ENCODE results near the gene SH3BGRL3.

SH3BGRL3 gene

GRCh38 chr1:26252718-26253117, 27.2 kb upstream of the SH3BGRL3 start:
- TF ChIP-seq CTCF (conservative IDR thresholded peaks at IDR 0.05; ENCODE audit: low read depth, low read length) = no peak
- no peak for DNase-seq (ENCODE audit: low read depth)

GRCh38 chr1:26254404-26254803, 25.5 kb upstream of the SH3BGRL3 start:
- peak; percentile 13 for DNase-seq (ENCODE audit: low read depth)
- no peak overlapping the region for H3K4me3 ChIP-seq (ENCODE audit: low read depth, low read length)
- no peak for TF ChIP-seq CTCF (conservative IDR thresholded peaks at IDR 0.05; ENCODE audit: low read depth, low read length)

More at GRCh38 chr1:26252718-26253117, 27.2 kb upstream of the SH3BGRL3 start:
- H3K4me3 ChIP-seq (ENCODE audit: low read depth, low read length) = no peak overlapping the region

GRCh38 chr1:26257222-26257621, 22.7 kb upstream of the SH3BGRL3 start:
- no peak overlapping the region for H3K4me3 ChIP-seq (ENCODE audit: low read depth, low read length)
- DNase-seq (ENCODE audit: low read depth) = no peak
- no peak for TF ChIP-seq CTCF (conservative IDR thresholded peaks at IDR 0.05; ENCODE audit: low read depth, low read length)

GRCh38 chr1:26259005-26259404, 20.9 kb upstream of the SH3BGRL3 start:
- no peak overlapping the region for H3K4me3 ChIP-seq (ENCODE audit: low read depth, low read length)
- no peak for TF ChIP-seq CTCF (conservative IDR thresholded peaks at IDR 0.05; ENCODE audit: low read depth, low read length)
- DNase-seq (ENCODE audit: low read depth) = no peak

- TF ChIP-seq CTCF (conservative IDR thresholded peaks at IDR 0.05; ENCODE audit: low read depth, low read length) = no peak
- DNase-seq (ENCODE audit: low read depth) = no peak
- no peak overlapping the region for H3K4me3 ChIP-seq (ENCODE audit: low read depth, low read length)
These were observed 20.3 kb upstream of the SH3BGRL3 start for GRCh38 chr1:26259578-26259977.

GRCh38 chr1:26263212-26263611, 16.7 kb upstream of the SH3BGRL3 start:
- no peak overlapping the region for H3K4me3 ChIP-seq (ENCODE audit: low read depth, low read length)
- no peak for DNase-seq (ENCODE audit: low read depth)
- no peak for TF ChIP-seq CTCF (conservative IDR thresholded peaks at IDR 0.05; ENCODE audit: low read depth, low read length)

GRCh38 chr1:26265405-26265804, 14.5 kb upstream of the SH3BGRL3 start:
- no peak overlapping the region for H3K4me3 ChIP-seq (ENCODE audit: low read depth, low read length)
- TF ChIP-seq CTCF (conservative IDR thresholded peaks at IDR 0.05; ENCODE audit: low read depth, low read length) = no peak
- DNase-seq (ENCODE audit: low read depth) = no peak
